K562 (cell line): ENCODE results near the gene CDCA7L. TPM values are rescaled to one million over a fixed set of nuclear protein-coding genes. Genes with fewer than 3 reads are reported as not detected.

Experiments
- ATAC-seq: fragments of 200-7000 bp; cut with Tn5 transposase; 3 replicates; pipeline ENCODE4 v1.9.1; 2020; ENCODE audit warnings: moderate library complexity
- BruUV-seq: library from RNA; stranded (reverse); fragments of 400-500 nt; replicated peaks from 2 replicates; lab custom pipeline; 2021; lab: Mats Ljungman, UMichigan
- CTCF ChIA-PET: fragments of 300-600 bp; formaldehyde crosslinking; extraction: SDS; loops from one replicate; lab custom pipeline; 2021; ENCODE audit warnings: low intra/inter-chr PET ratio; lab: Yijun Ruan, JAX
- POLR2A ChIA-PET: fragments of 300-600, 350-650 bp; sonication (Branson Sonifier 250); formaldehyde crosslinking; extraction: SDS; loops from one replicate; lab custom pipeline; 2021; ENCODE audit warnings: antibody characterized with exemption, inconsistent platforms; lab: Yijun Ruan, JAX
- DNase-seq, 4 experiments: peaks; one replicate each; pipeline versions ENCODE4 v3.0.0 to v3.0.0-alpha.2; 2011 to 2018; ENCODE audit warnings: low spot score in 3 of 4, mixed read lengths in 3 of 4; ENCODE audit errors: extremely low read depth in 1 of 4
- FAIRE-seq: peaks from 2 replicates; lab custom pipeline; 2011; peaks lifted over from hg19 to GRCh38; lab: Jason Lieb, UNC
- H2AFZ ChIP-seq: 2 replicates; pipeline ENCODE4 v1.6.0; 2011; ENCODE audit warnings: low read depth, low read length, control low read depth, inconsistent platforms
- H3K27ac ChIP-seq: fragments of 200-600 bp; 3 replicates; pipeline ENCODE4 v1.8.0; 2011; ENCODE audit warnings: low read depth, mild to moderate bottlenecking, control low read depth, inconsistent platforms, low read length, moderate library complexity, mixed read lengths; ENCODE audit errors: extremely low read depth
- H3K27me3 ChIP-seq, 2 experiments: fragments of 300-600 bp in 1 of 2; 2 replicates in 1 of 2; 3 replicates in 1 of 2; pipeline versions ENCODE4 v1.6.0 to v1.8.0; 2011; ENCODE audit warnings: inconsistent platforms in 2 of 2, low read length in 2 of 2, mild to moderate bottlenecking in 1 of 2, mixed read lengths in 1 of 2, moderate library complexity in 1 of 2; ENCODE audit not compliant: control insufficient read depth in 2 of 2, insufficient read depth in 2 of 2
- H3K36me3 ChIP-seq: fragments of 300-600 bp; 3 replicates; pipeline ENCODE4 v1.8.0; 2011; ENCODE audit warnings: mild to moderate bottlenecking, low read length, inconsistent platforms; ENCODE audit not compliant: control insufficient read depth, insufficient read depth
- H3K4me1 ChIP-seq, 2 experiments: fragments of 200-600 bp in 1 of 2; replicated peaks in 1 of 2; 2 replicates in 1 of 2; 3 replicates in 1 of 2; pipeline versions ENCODE4 v1.5.1 to v1.8.0; 2011; ENCODE audit warnings: inconsistent platforms in 2 of 2, low read length in 2 of 2, mild to moderate bottlenecking in 1 of 2, mixed read lengths in 1 of 2, moderate library complexity in 1 of 2; ENCODE audit not compliant: control insufficient read depth in 2 of 2, insufficient read depth in 2 of 2
- H3K4me2 ChIP-seq: 2 replicates; pipeline ENCODE4 v1.6.1; 2011; ENCODE audit warnings: low read length, control low read depth, inconsistent platforms, mixed read lengths; ENCODE audit not compliant: insufficient read depth
- H3K4me3 ChIP-seq: fragments of 200-600 bp; sonication (generic), shearing (Covaris generic); 2 replicates; pipeline ENCODE4 v1.5.1; 2016; ENCODE audit warnings: control low read depth, inconsistent platforms
- H3K79me2 ChIP-seq: fragments of 200-600 bp; 3 replicates; pipeline ENCODE4 v1.8.0; 2011; ENCODE audit warnings: low read length, inconsistent platforms; ENCODE audit not compliant: control insufficient read depth, insufficient read depth
- H3K9ac ChIP-seq, 2 experiments: 2 replicates each; pipeline versions ENCODE4 v1.6.0 to v1.6.1; 2011; ENCODE audit warnings: low read depth in 2 of 2, low read length in 2 of 2, control low read depth in 1 of 2, inconsistent platforms in 1 of 2, mild to moderate bottlenecking in 1 of 2, mixed read lengths in 1 of 2; ENCODE audit not compliant: insufficient read depth in 1 of 2
- H3K9me1 ChIP-seq: one replicate; pipeline ENCODE4 v1.6.0; 2011; ENCODE audit warnings: inconsistent platforms, mild to moderate bottlenecking, low read length, moderate library complexity; ENCODE audit not compliant: control insufficient read depth, insufficient read depth
- H3K9me3 ChIP-seq: replicated peaks from 2 replicates; pipeline ENCODE4 v1.5.1; 2011; ENCODE audit warnings: low read depth, low read length, inconsistent platforms; ENCODE audit not compliant: control insufficient read depth, insufficient read depth
- H4K20me1 ChIP-seq: replicated peaks from 2 replicates; pipeline ENCODE4 v1.6.1; 2011; ENCODE audit warnings: low read length, inconsistent platforms, mixed read lengths; ENCODE audit not compliant: control insufficient read depth, insufficient read depth
- CEBPB ChIP-seq: fragments of 450-650 bp; IDR thresholded peaks from 2 replicates; pipeline ENCODE4 v1.6.1; 2016; ENCODE audit warnings: missing genetic modification characterization, missing compliant biosample characterization
- CREB5 ChIP-seq: fragments of 250-450 bp; sonication (Bioruptor Pico); IDR thresholded peaks from 2 replicates; pipeline ENCODE4 v1.5.0; 2020; ENCODE audit warnings: mild to moderate bottlenecking
- MAFK ChIP-seq: IDR thresholded peaks from 2 replicates; pipeline ENCODE4 v1.6.1; 2011; ENCODE audit warnings: low read length, improper control_type of control experiment
- RB1 ChIP-seq: fragments of 450-650 bp; IDR thresholded peaks from 2 replicates; pipeline ENCODE4 v1.6.1; 2017; ENCODE audit warnings: low read depth, mild to moderate bottlenecking
- SLC30A9 ChIP-seq: fragments of 250-450 bp; sonication (Bioruptor Pico); IDR thresholded peaks from 2 replicates; pipeline ENCODE4 v1.8.0; 2022; ENCODE audit warnings: mild to moderate bottlenecking, moderate library complexity
- SRF ChIP-seq, 2 experiments: fragments of 250-450, 450-650 bp in 1 of 2; sonication (Bioruptor Pico) in 1 of 2; sonication (generic) in 1 of 2; formaldehyde crosslinking; IDR thresholded peaks; 2 replicates each; pipeline versions ENCODE4 v1.5.0 to v1.5.1; 2020 to 2022; ENCODE audit warnings: mild to moderate bottlenecking in 1 of 2, missing genetic modification reagents in 1 of 2
- WGBS: fragments of 100-300 bp; shearing (Covaris generic); methylation state at CpG from one replicate; pipeline ENCODE4 v1.1.6; 2016; ENCODE audit warnings: low coverage, mixed read lengths; ENCODE audit not compliant: insufficient coverage; ENCODE audit errors: missing lambda C conversion rate; 5-methylcytosine and 5-hydroxymethylcytosine counted together
- in situ Hi-C: fragments of 300-500 bp; cut with MboI; formaldehyde crosslinking; loops from 4 replicates; pipeline ENCODE4 v1.15.0; 2018; ENCODE audit warnings: inconsistent platforms, mixed read lengths
- intact Hi-C: fragments of 100-400 bp; cut with micrococcal nuclease; formaldehyde crosslinking; loops from 2 replicates; pipeline ENCODE4 v1.14.2; 2022
- polyA plus RNA-seq, 8 experiments: library from polyadenylated mRNA; depleted of rRNA in 4 of 8; stranded (reverse) in 5 of 8; unstranded in 3 of 8; fragments of >200 nt; fragmentation: Nextera tagmentation in 2 of 8; fragmentation: Illumina TruSeq in 1 of 8; extraction: Ambion mirVana in 2 of 8; extraction: Trizol in 1 of 8; gene quantifications; 2 replicates each; pipeline versions ENCODE4 v1.2.1 to v1.2.3, GENCODE V29; 2011 to 2014; ENCODE audit warnings: inconsistent platforms in 1 of 8, missing spikeins in 1 of 8
- total RNA-seq, 7 experiments: library from RNA; depleted of rRNA in 6 of 7; stranded (reverse); fragments of >200 nt in 6 of 7; fragmentation: Illumina TruSeq in 2 of 7; extraction: Trizol in 2 of 7; gene quantifications; 2 replicates each; pipeline versions ENCODE4 v1.2.1 to v1.2.3, GENCODE V29; 2011 to 2021; ENCODE audit warnings: low replicate concordance in 1 of 7

CDCA7L gene
- total and polyA plus RNA-seq, 9 of the 15 experiments (the other 6 are each of a cell fraction or from before 2014, with no cell fraction given): 1.9 to 32.4 (median 3.1) TPM

GRCh38 chr7:21867816-21868575 lies 77.7 kb downstream of the CDCA7L start:
- H3K9ac ChIP-seq: no peak overlapping the region
- ChIA-PET POLR2A (no interaction called here), CTCF (no interaction called here)
- intact Hi-C loops: loop anchor here (10.0 kb wide), 1 partner anchor 137 kb away; no protein-coding TSS in a partner anchor
- DNase-seq (no peak), ATAC-seq (no peak), FAIRE-seq (no peak)
- H3K9me3 ChIP-seq: no peaks in the 10 kb centered on the region
- no peaks in the 10 kb centered on the region for H3K4me1 ChIP-seq
- H3K27ac ChIP-seq: no peak overlapping the region
- H3K9me1 ChIP-seq: no peaks in the 10 kb centered on the region
- H3K79me2 ChIP-seq: no peaks in the 10 kb centered on the region
- TF ChIP-seq SLC30A9 (no peak), CEBPB (peak; percentile 32)
- no TSS peak for BruUV-seq
- H3K27me3 ChIP-seq: peaks cover 0 to 4% of the 10 kb centered on the region in 2 experiments; a peak in 2 of 5 replicates
- 1% methylated on average over 6 of the region's 8 CpGs for WGBS
- H3K36me3 ChIP-seq: no peaks in the 10 kb centered on the region
- no peak overlapping the region for H3K4me2 ChIP-seq
- no peak overlapping the region for H3K4me3 ChIP-seq
- no peaks in the 10 kb centered on the region for H4K20me1 ChIP-seq
- in situ Hi-C loops: no loop called here
- H2AFZ ChIP-seq: no peak overlapping the region

DNA sequence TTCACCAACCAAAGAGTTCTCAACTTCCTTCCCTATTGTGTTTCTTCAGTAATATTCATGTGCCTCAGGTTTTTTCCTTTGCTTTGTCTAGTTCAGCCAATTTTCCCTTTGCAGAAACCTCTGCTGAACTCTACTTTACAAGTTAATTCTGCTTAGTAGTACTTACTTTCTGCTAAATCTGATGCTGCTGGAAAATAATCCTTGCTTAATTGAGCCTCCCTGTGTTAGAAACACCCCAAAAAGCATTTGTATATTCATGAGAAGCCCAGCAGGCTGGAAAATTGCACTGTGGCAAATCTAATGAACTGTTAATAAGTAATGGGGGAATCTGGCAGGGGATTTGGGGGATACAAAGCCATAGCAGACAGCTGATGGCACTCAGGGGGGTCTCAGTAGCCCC lies 78.5 kb downstream of the CDCA7L start:
- in situ Hi-C loops (no loop called here), intact Hi-C loops (loop anchor here (10.0 kb wide), 1 partner anchor 138 kb away; no protein-coding TSS in a partner anchor)
- Histone ChIP-seq H3K79me2 (no peaks in the 10 kb centered on the region), H3K9ac (no peak overlapping the region), H3K4me2 (no peak overlapping the region), H3K36me3 (no peaks in the 10 kb centered on the region), H2AFZ (no peak overlapping the region), H3K4me1 (no peaks in the 10 kb centered on the region), H3K9me1 (no peaks in the 10 kb centered on the region), H3K9me3 (no peaks in the 10 kb centered on the region), H4K20me1 (no peaks in the 10 kb centered on the region), H3K4me3 (no peak overlapping the region), H3K27ac (no peak overlapping the region), H3K27me3 (peaks cover 0 to 4% of the 10 kb centered on the region in 2 experiments; a peak in 2 of 5 replicates)
- TF ChIP-seq MAFK: no peak
- TF ChIP-seq RB1: no peak
- no peak for TF ChIP-seq SRF (CRISPR knock-in tag; IDR thresholded peaks at IDR 0.05)
- no peak for TF ChIP-seq CREB5 (CRISPR knock-in tag)
- POLR2A ChIA-PET: no interaction called here
- FAIRE-seq (no peak), ATAC-seq (no peak), DNase-seq (no peak)
- CTCF ChIA-PET: no interaction called here
- BruUV-seq: no TSS peak
